Stimulated activated CD8-positive, alpha-beta memory T cell treated with anti-CD3 and anti-CD28 coated beads, Interleukin-12 subunit alpha, Interleukin-12 subunit beta, amount 100 ng/mL, for 1 hour (primary cell): ENCODE results near the gene COQ8A.

Experiments
- DNase-seq: peaks from one replicate; pipeline ENCODE4 v3.0.0-alpha.2; 2020; ENCODE audit warnings: low read depth

Gene COQ8A

GRCh38 chr1:226974544-226975258 is 34.6 kb downstream of the COQ8A start:
- no peak for DNase-seq

GRCh38 chr1:226975259-226976250 is 35.5 kb downstream of the COQ8A start:
- no peak for DNase-seq

GRCh38 chr1:226976276-226976977 is 36.3 kb downstream of the COQ8A start:
- DNase-seq = no peak

- DNase-seq = no peak
Measured at GRCh38 chr1:226976978-226977642, 37.0 kb downstream of the COQ8A start.

- DNase-seq = no peak
Measured at GRCh38 chr1:226977643-226978431, 37.7 kb downstream of the COQ8A start.

GRCh38 chr1:226978432-226979114 is 38.5 kb downstream of the COQ8A start:
- no peak for DNase-seq

- DNase-seq = no peak
Measured at GRCh38 chr1:226979115-226979516, 39.0 kb downstream of the COQ8A start.

GRCh38 chr1:226979517-226980121 is 39.5 kb downstream of the COQ8A start:
- no peak for DNase-seq

- DNase-seq = no peak
Measured at GRCh38 chr1:226980122-226980560, 40.0 kb downstream of the COQ8A start.

GRCh38 chr1:226980565-226981385 is 40.7 kb downstream of the COQ8A start:
- no peak for DNase-seq

GRCh38 chr1:226981386-226981817 is 41.3 kb downstream of the COQ8A start:
- no peak for DNase-seq

GRCh38 chr1:226981838-226982237 is 41.7 kb downstream of the COQ8A start:
- no peak for DNase-seq

GRCh38 chr1:226982451-226983177 is 42.5 kb downstream of the COQ8A start:
- no peak for DNase-seq

- DNase-seq = no peak
Measured at GRCh38 chr1:226983247-226983991, 43.3 kb downstream of the COQ8A start.

- DNase-seq = no peak
Measured at GRCh38 chr1:226983992-226984364, 43.9 kb downstream of the COQ8A start.

GRCh38 chr1:226984521-226985238 is 44.6 kb downstream of the COQ8A start:
- DNase-seq = no peak
